NCI-H446 (cell line): ENCODE results near the gene TMEM198.

ENCODE experiments used
- DNase-seq, 2 experiments: peaks; one replicate each; lab custom pipeline; 2025; lab: John Stamatoyannopoulos, UW

TMEM198 gene

GRCh38 chr2:219509780-219510511, 33.9 kb upstream of the TMEM198 start:
- peak; percentile 20 to 68 for DNase-seq

GRCh38 chr2:219510512-219511135, 33.2 kb upstream of the TMEM198 start:
- no peak for DNase-seq

- peak in 1 of 2 experiments; percentile 19 for DNase-seq
These were observed 32.1 kb upstream of the TMEM198 start for GRCh38 chr2:219511547-219512325.

DNA sequence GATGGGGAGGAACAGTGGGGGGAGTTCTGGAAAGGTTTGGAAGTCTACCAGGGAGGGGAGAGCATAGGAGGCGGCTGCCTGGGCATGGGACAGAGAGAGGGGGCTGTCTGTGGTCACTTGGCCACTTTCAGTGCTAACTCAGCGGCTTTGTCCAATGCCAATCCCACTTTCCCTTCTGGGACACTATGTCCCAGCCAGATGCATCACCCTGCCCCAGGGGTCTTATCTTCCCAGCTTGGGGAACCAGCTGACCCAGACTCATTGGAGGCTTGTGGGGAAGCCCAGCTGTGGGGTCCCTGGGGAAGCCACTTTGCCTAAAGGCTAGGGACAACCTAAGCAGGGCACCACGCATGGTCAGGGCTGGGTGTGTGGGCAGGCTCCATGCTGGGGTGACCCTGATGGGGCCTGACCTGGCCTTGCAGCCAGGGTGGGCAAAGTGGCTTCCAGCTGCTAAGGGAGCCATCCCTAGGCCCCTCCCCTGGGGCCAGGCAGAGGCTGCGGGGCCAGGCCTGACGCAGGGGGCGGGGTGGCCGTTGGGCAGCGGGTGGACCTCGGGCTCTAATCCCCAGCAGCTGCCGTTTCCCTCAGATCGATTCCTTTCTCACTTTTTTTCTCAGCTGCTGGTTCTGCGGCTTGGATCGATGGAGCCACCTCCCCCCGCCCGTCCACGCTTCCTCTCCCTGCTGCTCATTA, 31.2 kb upstream of the TMEM198 start:
- DNase-seq = no peak

DNA sequence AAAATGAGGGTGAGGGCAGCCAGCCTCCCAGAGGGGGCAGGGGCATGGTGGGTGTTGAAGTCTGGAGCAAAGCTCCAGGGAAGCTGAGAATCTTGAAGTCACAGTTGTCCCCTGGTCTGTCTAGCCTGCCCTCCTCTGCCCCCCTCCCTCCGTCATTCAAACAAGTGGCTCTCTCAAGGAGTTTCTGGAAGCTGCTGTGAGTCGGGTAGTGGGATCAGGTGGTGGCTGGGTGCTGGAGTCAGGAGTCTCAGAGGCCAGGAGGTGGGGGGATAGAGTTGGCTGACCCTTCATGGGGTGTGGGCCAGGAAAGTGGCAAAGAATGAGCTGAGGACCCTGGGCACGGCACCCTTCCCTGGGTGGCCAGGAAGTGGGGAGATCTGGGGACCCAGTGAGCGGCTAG, 30.0 kb upstream of the TMEM198 start:
- no peak for DNase-seq

- no peak for DNase-seq
These were observed 29.5 kb upstream of the TMEM198 start, which contains the start of gene ASIC4 for GRCh38 chr2:219514196-219514761. ASIC4 (plus strand) TSS chr2:219514482; CDS start chr2:219514725, 243 bp downstream.

- DNase-seq = no peak
These were observed 29.0 kb upstream of the TMEM198 start for GRCh38 chr2:219514836-219515235.

GRCh38 chr2:219515874-219516629, 27.8 kb upstream of the TMEM198 start:
- no peak for DNase-seq

DNA sequence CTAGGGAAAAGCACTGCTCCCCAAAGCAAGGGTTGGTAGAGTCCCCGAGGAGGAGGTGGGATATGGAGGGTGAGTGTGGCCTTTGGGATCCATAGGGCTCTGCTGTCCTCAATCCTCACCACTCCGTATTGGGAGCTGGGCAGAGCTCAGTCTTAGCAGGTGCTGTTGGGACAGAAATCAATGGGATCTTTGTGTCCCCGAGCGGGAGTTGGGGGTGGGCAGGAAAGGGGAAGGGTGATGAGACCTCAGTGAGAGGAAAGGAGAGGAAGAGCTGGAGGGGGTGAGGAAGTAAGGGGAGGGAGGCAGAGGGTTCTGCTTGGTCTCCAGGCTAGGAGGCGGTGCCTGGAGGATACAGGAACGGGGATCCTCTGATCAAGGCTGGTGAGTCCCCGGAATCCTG, 26.9 kb upstream of the TMEM198 start:
- no peak for DNase-seq

GRCh38 chr2:219517954-219518778, 25.7 kb upstream of the TMEM198 start:
- DNase-seq = no peak

GRCh38 chr2:219519526-219519916, 24.3 kb upstream of the TMEM198 start:
- DNase-seq = no peak

- no peak for DNase-seq
These were observed 23.7 kb upstream of the TMEM198 start for GRCh38 chr2:219520079-219520478.

DNA sequence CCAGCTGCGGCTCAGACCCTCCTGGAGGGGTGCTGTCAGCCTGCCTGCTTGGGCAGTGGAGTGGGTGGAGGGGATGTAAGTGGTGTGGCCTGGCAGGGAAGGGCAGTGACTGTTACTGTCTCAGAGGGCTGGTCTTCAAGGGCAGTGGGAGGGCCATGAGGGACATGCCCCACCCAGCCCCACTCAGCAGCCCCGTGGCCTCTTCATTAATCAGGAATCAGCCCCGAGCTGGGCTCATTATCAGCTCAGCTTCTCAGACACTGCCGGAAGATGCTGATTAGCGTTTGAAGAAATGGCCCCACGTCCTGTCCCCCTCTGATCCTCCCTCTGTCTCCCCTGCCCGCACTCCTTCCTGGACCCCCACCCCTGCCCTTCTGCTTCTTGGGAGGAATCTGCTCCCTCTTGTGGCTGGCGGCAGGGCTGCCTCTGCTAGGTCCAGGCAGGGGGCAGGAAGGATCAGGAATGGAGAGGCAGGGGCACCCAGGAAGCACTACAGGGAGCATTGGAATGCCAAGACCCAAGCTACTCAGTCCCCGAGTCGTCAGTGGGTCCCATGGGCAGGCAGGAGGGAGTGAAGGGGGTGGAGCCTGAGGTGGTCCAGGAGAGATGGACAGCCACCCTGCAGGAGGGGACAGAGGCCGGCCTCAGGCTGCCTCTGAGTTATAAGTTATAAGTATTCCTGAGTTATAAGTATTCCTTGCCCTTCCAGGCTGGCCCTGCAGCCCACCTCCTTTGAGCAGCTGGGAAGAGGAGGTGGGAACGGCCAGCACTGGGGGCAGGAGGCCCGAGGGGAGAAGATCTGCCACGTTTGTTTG, 22.6 kb upstream of the TMEM198 start:
- peak; percentile 32 to 36 for DNase-seq

DNA sequence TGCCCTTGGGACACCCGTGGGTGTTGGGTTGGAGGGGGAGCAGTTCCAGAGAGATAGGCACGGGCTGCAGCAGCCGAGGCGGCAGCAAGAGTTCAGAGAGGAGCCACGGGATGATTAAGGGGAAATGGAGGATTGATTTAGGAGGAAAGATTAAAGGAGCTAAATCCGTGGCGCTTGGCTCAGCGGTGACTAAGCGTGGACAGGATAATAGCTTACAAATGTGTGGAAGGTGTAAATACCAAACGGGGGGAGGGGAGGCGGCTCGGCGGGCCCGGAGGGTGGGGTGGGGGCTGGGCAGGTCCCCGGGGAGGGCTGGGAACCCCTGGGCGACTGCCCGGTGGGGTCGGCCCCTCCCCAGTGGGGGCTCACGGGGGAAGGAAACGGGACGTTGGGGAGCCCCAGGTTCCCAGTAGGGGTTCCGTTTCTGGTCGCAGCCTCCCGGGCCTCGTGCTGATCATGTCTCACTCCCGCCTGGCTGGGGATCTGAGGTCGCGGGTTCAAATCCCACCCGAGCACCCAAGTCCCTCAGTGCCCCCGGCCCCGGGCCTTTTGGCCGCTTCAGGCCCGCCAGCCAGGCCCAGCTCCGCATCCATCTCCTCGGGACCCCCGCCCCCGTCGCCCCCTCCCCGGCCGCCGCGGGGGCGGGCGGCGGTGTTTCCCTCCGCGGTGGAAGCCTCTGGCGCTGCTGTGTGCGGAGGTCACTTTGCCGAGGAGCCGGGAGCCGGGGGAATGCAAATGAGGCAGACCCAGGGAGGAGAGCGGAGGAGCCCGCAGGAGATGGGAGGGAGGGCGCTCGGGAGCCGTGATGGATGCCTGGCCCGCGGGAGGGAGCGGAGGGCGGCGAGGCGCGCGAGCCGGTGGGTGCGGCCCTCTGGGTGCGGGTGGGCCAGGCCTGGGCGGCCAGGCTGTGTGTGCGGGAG, 21.5 kb upstream of the TMEM198 start:
- DNase-seq = no peak

DNA sequence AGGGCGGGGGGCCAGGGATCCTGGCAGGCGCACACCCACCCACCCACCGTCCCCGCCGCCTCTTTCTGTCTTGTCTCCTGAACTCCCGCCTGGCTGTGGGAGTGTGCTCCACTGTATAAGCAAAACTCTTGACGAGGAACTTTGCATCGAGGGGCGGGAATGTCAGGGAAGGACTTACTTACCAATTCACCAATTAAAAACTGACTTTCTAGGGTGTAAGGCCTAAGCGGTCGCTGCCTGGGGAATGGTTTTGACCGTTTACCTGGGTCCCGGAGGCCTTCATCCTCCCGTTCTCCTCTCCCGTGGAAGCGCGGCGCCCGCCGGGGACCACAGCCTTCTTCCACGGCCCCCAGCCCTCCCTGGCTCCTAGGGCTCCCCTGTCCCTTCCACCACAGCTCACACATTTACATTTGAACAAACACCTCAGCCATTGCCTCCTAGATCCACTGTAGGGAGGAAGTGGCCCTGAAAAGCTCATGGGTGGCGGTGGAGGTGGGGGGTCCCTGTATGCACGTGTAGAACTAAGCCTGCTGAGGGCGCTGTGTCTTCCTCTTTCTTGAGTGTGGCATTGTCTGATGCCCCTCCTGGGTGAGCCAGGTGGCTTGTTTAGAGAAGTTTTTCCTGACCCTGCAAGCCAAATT, 20.7 kb upstream of the TMEM198 start:
- no peak for DNase-seq

DNA sequence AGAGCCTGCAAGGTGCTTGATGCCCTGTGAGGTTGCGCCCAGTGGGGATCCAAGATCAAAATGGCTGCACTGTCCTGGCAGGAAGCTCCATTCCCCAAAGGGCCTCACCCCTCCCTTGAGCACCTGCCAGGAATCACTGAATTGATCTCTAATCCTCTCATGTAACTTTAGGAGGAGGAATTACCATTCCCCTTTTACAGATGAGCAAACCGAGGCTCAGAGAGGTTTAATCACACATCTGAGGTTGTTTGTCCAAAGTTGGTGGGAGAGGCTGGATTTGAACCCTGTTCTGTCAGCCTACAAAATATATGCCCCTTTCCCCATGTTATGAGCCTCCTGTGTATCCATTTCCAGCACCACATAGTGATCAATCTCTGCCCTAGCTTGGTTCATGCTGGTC, 19.0 kb upstream of the TMEM198 start:
- DNase-seq = no peak

- no peak for DNase-seq
These were observed 18.1 kb upstream of the TMEM198 start for GRCh38 chr2:219525533-219526232.
